PC-9 (cell line): ENCODE measurements around the gene CACNA2D1. TPM values are rescaled to one million over a fixed set of nuclear protein-coding genes. Genes with fewer than 3 reads are reported as not detected.
A peak's percentile ranks its signal among the peaks of the same experiment; 100 is the strongest.

Source experiments
- BruUV-seq: library from RNA; stranded (reverse); fragments of 400-500 nt; replicated peaks from 2 replicates; lab custom pipeline; 2021; lab: Mats Ljungman, UMichigan
- CTCF ChIA-PET: fragments of 300-600 bp; sonication (Branson Sonifier 250); formaldehyde crosslinking; loops from one replicate; lab custom pipeline; 2022; ENCODE audit warnings: antibody characterized with exemption; lab: Charles Lee
- POLR2A ChIA-PET: fragments of 300-600 bp; sonication (Branson Sonifier 250); formaldehyde crosslinking; loops from one replicate; lab custom pipeline; 2022; ENCODE audit warnings: antibody characterized with exemption; ENCODE audit not compliant: unreplicated experiment; lab: Charles Lee
- DNase-seq, 2 experiments: peaks; one replicate each; pipeline versions ENCODE4 v3.0.0 to v3.0.0-alpha.2; 2015 to 2022; ENCODE audit warnings: mixed read lengths in 1 of 2
- H2AFZ ChIP-seq: fragments of 200-600 bp; sonication (generic); 2 replicates; pipeline ENCODE4 v1.8.1; 2017; ENCODE audit warnings: antibody characterized with exemption
- H3F3A ChIP-seq: fragments of 200-600 bp; sonication (generic); 2 replicates; pipeline ENCODE4 v1.8.1; 2017; ENCODE audit warnings: antibody characterized with exemption, mild to moderate bottlenecking, low read depth; ENCODE audit not compliant: insufficient read depth
- H3K27ac ChIP-seq: fragments of 200-600 bp; sonication (generic); 2 replicates; pipeline ENCODE4 v1.6.1; 2016; ENCODE audit warnings: mixed run types
- H3K27me3 ChIP-seq: fragments of 200-600 bp; sonication (generic); 2 replicates; pipeline ENCODE4 v1.6.1; 2016; ENCODE audit warnings: low read depth, mixed run types; ENCODE audit not compliant: insufficient read depth
- H3K36me3 ChIP-seq: fragments of 200-600 bp; sonication (generic); 2 replicates; pipeline ENCODE4 v1.6.1; 2016; ENCODE audit warnings: low read depth, mixed run types
- H3K4me1 ChIP-seq: fragments of 200-600 bp; sonication (generic); replicated peaks from 2 replicates; pipeline ENCODE4 v1.6.1; 2016; ENCODE audit warnings: mixed run types; ENCODE audit not compliant: insufficient read depth
- H3K4me2 ChIP-seq: fragments of 200-600 bp; sonication (generic); 2 replicates; pipeline ENCODE4 v1.6.1; 2017; ENCODE audit warnings: mixed run types
- H3K4me3 ChIP-seq: fragments of 200-600 bp; sonication (generic); 2 replicates; pipeline ENCODE4 v1.6.1; 2016; ENCODE audit warnings: mixed run types
- H3K79me2 ChIP-seq: fragments of 200-600 bp; sonication (generic); 2 replicates; pipeline ENCODE4 v1.6.1; 2017; ENCODE audit warnings: low read depth, mixed run types
- H3K9me2 ChIP-seq: fragments of 200-600 bp; sonication (generic); 2 replicates; pipeline ENCODE4 v1.8.1; 2017; ENCODE audit warnings: mild to moderate bottlenecking; ENCODE audit not compliant: insufficient read depth
- H3K9me3 ChIP-seq: fragments of 200-600 bp; sonication (generic); 2 replicates; pipeline ENCODE4 v1.8.1; 2016; ENCODE audit warnings: low read depth; ENCODE audit not compliant: insufficient read depth
- H4K20me1 ChIP-seq: fragments of 200-600 bp; sonication (generic); 2 replicates; pipeline ENCODE4 v1.8.1; 2017; ENCODE audit not compliant: insufficient read depth
- EZH2 ChIP-seq: fragments of 200-600 bp; sonication (generic); IDR thresholded peaks from 2 replicates; pipeline ENCODE4 v1.8.0; 2017; ENCODE audit warnings: antibody characterized with exemption, low read depth
- intact Hi-C: fragments of 100-400 bp; cut with micrococcal nuclease; formaldehyde crosslinking; loops from one replicate; pipeline ENCODE4 v1.10.0; 2022; ENCODE audit not compliant: unreplicated experiment
- total RNA-seq: library from RNA; stranded (reverse); gene quantifications from 2 replicates; pipeline ENCODE4 v1.2.3, GENCODE V29; 2021
- TF ChIP-seq, protein P1 (sequence below): fragments of 200-600 bp; sonication (generic); conservative IDR thresholded peaks from 2 replicates; pipeline ENCODE4 v1.6.1; 2017; ENCODE audit warnings: mixed run types, antibody characterized with exemption, mild to moderate bottlenecking, moderate library complexity

CACNA2D1 gene
- total RNA-seq, 1 experiment from 2014 or later: 3.2 TPM

DNA sequence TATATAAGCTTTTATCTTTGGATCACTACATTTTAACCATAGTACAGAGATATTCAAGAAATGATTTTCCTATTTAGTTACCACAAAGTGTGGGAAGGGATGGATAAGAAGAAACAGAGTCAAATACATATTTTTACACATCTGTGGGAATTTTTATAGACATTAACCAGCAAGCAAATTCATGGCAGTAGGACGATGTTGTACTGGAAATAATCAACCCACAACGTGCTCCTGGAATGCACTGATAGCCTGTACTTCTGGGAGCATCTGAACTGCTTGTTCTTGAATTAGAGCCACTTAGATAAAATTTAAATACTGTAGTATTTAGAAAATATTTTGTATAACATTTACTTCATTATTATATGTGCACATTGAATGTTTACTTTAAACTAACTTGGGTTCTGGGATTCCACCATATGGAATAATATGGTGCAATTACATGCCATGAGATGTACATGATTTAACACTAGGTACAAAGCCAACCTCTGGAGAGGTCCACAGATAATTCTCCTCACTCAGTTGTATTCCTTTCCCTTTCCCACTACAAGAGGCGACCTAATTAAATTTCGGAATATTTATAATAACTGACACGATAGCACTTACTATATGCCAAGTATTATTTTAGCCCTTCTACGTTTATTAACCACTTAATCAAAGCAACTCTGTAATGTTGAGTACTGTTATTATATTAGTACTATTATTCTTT is 508.8 kb downstream of the CACNA2D1 start:
- Histone ChIP-seq H3F3A (no peaks in the 10 kb centered on the region), H3K9me3 (no peaks in the 10 kb centered on the region), H4K20me1 (no peaks in the 10 kb centered on the region), H3K27me3 (no peaks in the 10 kb centered on the region), H3K36me3 (no peaks in the 10 kb centered on the region), H3K4me1 (no peaks in the 10 kb centered on the region), H3K9me2 (no peaks in the 10 kb centered on the region), H3K4me2 (no peak overlapping the region), H2AFZ (no peak overlapping the region), H3K27ac (no peak overlapping the region), H3K4me3 (no peak overlapping the region), H3K79me2 (no peaks in the 10 kb centered on the region)
- no peak for DNase-seq
- TF ChIP-seq, protein P1, sequence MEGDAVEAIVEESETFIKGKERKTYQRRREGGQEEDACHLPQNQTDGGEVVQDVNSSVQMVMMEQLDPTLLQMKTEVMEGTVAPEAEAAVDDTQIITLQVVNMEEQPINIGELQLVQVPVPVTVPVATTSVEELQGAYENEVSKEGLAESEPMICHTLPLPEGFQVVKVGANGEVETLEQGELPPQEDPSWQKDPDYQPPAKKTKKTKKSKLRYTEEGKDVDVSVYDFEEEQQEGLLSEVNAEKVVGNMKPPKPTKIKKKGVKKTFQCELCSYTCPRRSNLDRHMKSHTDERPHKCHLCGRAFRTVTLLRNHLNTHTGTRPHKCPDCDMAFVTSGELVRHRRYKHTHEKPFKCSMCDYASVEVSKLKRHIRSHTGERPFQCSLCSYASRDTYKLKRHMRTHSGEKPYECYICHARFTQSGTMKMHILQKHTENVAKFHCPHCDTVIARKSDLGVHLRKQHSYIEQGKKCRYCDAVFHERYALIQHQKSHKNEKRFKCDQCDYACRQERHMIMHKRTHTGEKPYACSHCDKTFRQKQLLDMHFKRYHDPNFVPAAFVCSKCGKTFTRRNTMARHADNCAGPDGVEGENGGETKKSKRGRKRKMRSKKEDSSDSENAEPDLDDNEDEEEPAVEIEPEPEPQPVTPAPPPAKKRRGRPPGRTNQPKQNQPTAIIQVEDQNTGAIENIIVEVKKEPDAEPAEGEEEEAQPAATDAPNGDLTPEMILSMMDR: no peak
- TF ChIP-seq EZH2: no peak
- intact Hi-C loops: no loop called here
- no TSS peak for BruUV-seq
- CTCF ChIA-PET: no interaction called here
- POLR2A ChIA-PET: no interaction called here

DNA sequence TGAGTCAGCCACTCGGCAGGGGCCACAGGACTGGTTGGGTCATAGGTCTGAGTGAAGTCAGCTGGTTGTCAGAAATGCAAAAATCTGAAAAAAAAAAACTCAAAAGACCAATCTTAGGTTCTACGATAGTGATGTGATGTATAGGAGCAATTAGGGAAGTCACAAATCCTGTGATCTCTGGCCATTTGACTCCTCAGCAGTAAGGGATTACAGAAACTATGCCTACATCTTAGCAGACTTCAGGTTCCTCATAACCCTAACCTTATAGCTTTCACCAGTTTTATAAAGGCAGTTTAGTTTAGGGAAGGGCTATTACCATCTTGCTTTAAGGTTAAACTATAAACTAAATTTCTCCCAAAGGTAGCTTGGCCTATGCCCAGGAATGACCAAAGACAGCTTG is 510.6 kb downstream of the CACNA2D1 start:
- H3K27me3 ChIP-seq: no peaks in the 10 kb centered on the region
- no peak overlapping the region for H3K27ac ChIP-seq
- intact Hi-C loops: no loop called here
- no peaks in the 10 kb centered on the region for H4K20me1 ChIP-seq
- H3K79me2 ChIP-seq: no peaks in the 10 kb centered on the region
- no peak overlapping the region for H3K4me3 ChIP-seq
- no TSS peak for BruUV-seq
- H3K4me2 ChIP-seq: no peak overlapping the region
- no peaks in the 10 kb centered on the region for H3K36me3 ChIP-seq
- no peak for DNase-seq
- TF ChIP-seq, protein P1: no peak
- TF ChIP-seq EZH2: no peak
- CTCF ChIA-PET: no interaction called here
- no peaks in the 10 kb centered on the region for H3F3A ChIP-seq
- peak overlapping the region; percentile 34; the same call in 1 of the 2 replicates for H2AFZ ChIP-seq
- H3K9me2 ChIP-seq: no peaks in the 10 kb centered on the region
- POLR2A ChIA-PET: no interaction called here
- H3K9me3 ChIP-seq: no peaks in the 10 kb centered on the region
- H3K4me1 ChIP-seq: no peaks in the 10 kb centered on the region

DNA sequence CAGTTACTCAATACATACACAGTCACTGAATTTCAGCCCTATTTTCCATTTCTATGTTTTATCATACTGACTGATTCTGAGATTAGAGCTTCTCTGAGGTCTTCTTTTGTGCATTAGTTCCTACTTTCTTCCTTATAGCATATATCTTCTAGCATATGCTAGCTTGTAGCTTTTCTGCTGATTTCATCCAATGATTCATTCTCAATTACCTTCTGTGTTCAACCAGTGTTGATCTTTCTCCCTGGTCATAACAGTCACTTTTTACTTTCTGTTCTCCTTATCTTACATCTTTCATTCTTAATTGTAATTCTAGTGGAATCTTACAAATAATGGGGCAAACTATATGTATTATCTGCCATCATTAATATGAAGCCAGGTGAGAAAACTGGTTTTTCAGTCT is 514.2 kb downstream of the CACNA2D1 start:
- Histone ChIP-seq H3K36me3 (no peaks in the 10 kb centered on the region), H3K27me3 (no peaks in the 10 kb centered on the region), H3K9me2 (no peaks in the 10 kb centered on the region), H3K9me3 (no peaks in the 10 kb centered on the region), H3K4me2 (no peak overlapping the region), H3F3A (no peaks in the 10 kb centered on the region), H3K27ac (no peak overlapping the region), H3K4me3 (no peak overlapping the region), H3K4me1 (no peaks in the 10 kb centered on the region), H2AFZ (no peak overlapping the region), H3K79me2 (no peaks in the 10 kb centered on the region), H4K20me1 (no peaks in the 10 kb centered on the region)
- no peak for DNase-seq
- CTCF ChIA-PET: no interaction called here
- TF ChIP-seq EZH2: no peak
- TF ChIP-seq, protein P1: no peak
- intact Hi-C loops: no loop called here
- POLR2A ChIA-PET: no interaction called here
- BruUV-seq: no TSS peak
